Stimulated activated CD8-positive, alpha-beta memory T cell treated with anti-CD3 and anti-CD28 coated beads, Interleukin-2, amount 100 ng/mL, for 1 hour (primary cell): Measurements from ENCODE around the gene MYO1C.
"Not testable (repeated sequence)": the region's sequence is repeated elsewhere in the genome, so short reads cannot be mapped to it uniquely, and the experiment has no call there.

Experiments used
- DNase-seq, 2 donors: peaks; one replicate each; pipeline ENCODE4 v3.0.0-alpha.2; 2020; ENCODE audit warnings: low read depth in 2 of 2

MYO1C gene

DNA sequence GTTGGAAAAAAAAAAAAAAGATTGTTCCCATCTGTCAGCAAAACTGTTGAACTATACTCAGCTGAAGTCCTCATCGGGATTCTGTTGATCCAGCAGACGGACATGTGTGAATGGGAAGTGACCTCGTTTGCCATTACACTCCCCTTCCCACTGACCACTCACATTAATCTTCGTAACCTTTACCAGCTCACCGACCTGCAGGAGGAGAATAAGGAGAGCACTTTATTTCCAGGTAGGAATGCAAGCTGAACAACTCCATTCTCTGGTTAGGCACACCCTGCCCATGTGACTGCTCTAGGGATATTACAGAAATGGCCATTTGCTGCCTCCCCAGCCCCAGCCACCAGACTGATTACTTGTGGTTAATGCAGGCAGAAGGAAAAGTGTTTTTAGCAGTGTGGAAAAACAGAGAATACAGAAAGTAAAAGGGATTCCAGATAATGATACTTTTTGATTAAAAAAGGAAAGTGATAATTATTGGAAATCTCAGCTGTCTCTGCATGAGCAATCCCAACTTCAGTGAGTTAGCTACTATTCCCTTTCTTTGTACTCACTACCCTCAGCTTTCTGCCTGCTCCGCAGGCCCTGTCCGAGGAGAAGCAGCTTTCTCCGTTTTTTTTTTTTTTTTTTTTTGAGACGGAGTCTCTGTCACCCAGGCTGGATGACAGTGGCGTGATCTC is 68.9 kb downstream of the MYO1C start:
- no peak for DNase-seq

DNA sequence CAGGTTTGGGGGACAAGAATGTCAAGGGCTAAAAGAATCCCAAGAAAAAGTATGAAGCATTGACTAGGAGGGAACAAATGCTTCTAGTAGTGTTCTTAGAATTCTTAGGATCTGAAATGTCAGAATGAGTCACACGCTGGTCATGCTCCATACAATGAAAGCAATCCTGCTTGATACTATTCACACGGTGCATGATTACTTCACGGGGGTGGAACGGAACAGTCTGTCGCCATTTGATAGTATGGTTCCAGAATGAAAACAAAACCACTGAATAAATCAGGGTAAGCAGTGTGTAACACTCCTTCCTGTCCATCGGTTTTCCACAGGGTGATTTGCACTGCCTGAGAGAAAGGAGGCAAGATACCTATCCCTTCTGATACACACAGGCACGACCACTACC is 69.6 kb downstream of the MYO1C start:
- DNase-seq: no peak

- DNase-seq: no peak
Measured at GRCh38 chr17:1421470-1421869, 71.0 kb downstream of the MYO1C start.

GRCh38 chr17:1420981-1421380 is 71.5 kb downstream of the MYO1C start:
- no peak for DNase-seq

DNA sequence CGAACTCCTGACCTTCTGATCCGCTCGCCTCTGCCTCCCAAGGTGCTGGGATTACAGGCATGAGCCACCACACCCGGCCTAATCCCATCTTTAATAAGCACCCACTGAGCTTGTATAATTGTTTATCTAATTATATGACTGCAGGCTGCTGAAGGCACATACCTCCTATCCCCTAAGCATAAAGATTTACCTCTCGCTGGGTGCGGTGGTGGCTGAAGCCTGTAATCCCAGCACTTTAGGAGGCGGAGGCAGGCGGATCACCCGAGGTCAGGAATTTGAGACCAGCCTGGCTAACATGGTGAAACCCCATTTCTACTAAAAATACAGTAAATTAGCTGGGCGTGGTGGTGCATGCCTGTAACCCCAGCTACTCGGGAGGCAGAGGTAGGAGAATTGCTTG is 72.3 kb downstream of the MYO1C start:
- DNase-seq: no peak

GRCh38 chr17:1418476-1418875 is 74.0 kb downstream of the MYO1C start:
- not testable (repeated sequence) for DNase-seq

DNA sequence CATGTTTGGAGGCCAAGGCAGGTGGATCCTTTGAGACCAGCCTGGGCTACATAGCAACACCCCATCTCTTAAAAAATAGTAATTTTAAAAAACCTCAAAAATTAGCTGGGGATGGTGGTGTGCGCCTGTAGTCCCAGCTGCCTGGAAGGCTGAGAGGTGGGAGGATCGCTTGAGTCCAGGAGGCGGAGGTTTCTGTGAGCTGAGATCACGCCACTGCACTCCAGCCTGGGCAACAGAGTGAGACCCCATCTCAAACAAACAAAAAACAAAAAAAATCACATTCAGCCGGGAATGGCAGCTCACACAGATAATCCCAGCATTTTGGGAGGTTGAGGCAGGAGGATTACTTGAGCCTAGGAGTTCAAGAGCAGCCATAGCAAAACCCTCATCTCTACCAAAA is 76.1 kb downstream of the MYO1C start:
- DNase-seq: no peak

DNA sequence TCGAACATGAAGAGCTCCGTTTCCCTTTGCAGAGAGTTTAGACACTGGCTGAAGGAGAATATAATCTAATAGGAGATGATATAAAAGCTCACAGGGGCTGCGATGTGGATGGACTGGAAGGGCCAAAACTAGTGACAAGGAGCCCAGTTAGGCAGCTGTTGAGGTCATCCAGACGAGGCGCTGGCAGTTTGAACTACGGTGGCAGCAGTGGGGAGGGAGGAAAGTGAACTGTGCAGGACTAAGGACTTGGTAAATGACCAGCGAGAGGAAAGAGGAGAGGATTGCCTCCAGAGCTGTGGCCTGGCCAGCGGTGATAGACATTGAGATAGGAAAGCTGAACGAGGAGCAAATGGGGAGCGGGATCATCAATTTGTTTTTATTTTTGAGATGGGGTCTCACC is 77.9 kb downstream of the MYO1C start:
- no peak for DNase-seq
